Measurements from ENCODE around the gene FYB1. TPM values are rescaled to one million over a fixed set of nuclear protein-coding genes. Genes with fewer than 3 reads are reported as not detected.

Gene FYB1
- total and polyA plus RNA-seq, 2 of the 8 experiments (the other 6 are each of a cell fraction or from before 2014, with no cell fraction given): not detected

DNA sequence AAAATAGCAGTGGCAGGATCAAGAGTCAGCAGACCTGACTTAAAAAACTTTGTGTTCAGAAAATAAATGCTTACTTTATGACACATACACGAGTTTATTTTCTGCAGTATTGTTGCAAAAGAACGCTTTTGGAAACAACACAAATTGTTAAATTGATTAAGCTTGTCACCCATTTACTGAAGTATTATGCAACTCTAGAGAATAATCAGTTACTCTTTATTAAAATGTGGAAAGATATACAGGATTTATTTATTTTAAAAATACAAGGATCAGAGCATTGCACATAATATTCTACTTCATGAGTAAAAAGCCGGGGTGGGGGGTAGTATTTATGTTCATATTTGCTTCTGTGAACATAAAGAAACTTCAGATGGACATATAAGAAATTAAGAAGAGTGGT, 20.0 kb downstream of the FYB1 start:
- H4K91ac ChIP-seq (replicated peaks; ENCODE audit: insufficient read length, low read length): no peak overlapping the region
- H3K27me3 ChIP-seq (replicated peaks in 1 of 4; ENCODE audit: control insufficient read depth in 3 of 4, extremely low read depth in 1 of 4, insufficient read depth in 3 of 4, low read length in 3 of 4): no peaks in the 10 kb centered on the region
- ChIA-PET CTCF (ENCODE audit: partially characterized antibody) (interaction anchor here (7.4 kb wide), 1 partner anchor 18 kb away, joined by 44 read pairs; the partner anchor contains the start of gene FYB1), POLR2A (ENCODE audit: partially characterized antibody) (no interaction called here)
- no peak overlapping the region for H3K4me2 ChIP-seq (ENCODE audit: insufficient read depth in 1 of 2, low read depth in 2 of 2, low read length in 2 of 2)
- DNase-seq (ENCODE audit: low read depth in 1 of 2, low spot score in 2 of 2) (no peak), FAIRE-seq (no peak)
- no peaks in the 10 kb centered on the region for H3K23me2 ChIP-seq (ENCODE audit: low read depth, low read length)
- no peak overlapping the region for H2BK5ac ChIP-seq (ENCODE audit: low read depth, low read length)
- no peaks in the 10 kb centered on the region for H3K79me2 ChIP-seq (ENCODE audit: control insufficient read depth in 1 of 2, insufficient read depth in 2 of 2, low read length in 2 of 2)
- H3K23ac ChIP-seq (ENCODE audit: insufficient read length): no peak overlapping the region
- H3K4ac ChIP-seq (replicated peaks; ENCODE audit: insufficient read length, low read depth, low read length): no peak overlapping the region
- no peak overlapping the region for H4K5ac ChIP-seq (ENCODE audit: insufficient read length, low read depth, low read length)
- no peak overlapping the region for H3K56ac ChIP-seq (replicated peaks; ENCODE audit: insufficient read length, low read depth, low read length)
- H3K4me3 ChIP-seq (ENCODE audit: extremely low read depth in 1 of 4, insufficient read depth in 2 of 4, low read depth in 3 of 4, low read length in 4 of 4): no peak overlapping the region
- no peak overlapping the region for H3K27ac ChIP-seq (ENCODE audit: low read depth, low read length)
- no peaks in the 10 kb centered on the region for H4K20me1 ChIP-seq (replicated peaks in 1 of 2; ENCODE audit: control insufficient read depth in 1 of 2, insufficient read depth in 2 of 2, low read length in 2 of 2)
- H2AK5ac ChIP-seq (ENCODE audit: low read depth, low read length): no peak overlapping the region
- H4K8ac ChIP-seq (ENCODE audit: extremely low read depth, insufficient read depth, low read length): no peak overlapping the region
- H3K9ac ChIP-seq (replicated peaks in 1 of 4; ENCODE audit: extremely low read depth in 1 of 4, low read depth in 3 of 4, low read length in 3 of 4): no peak overlapping the region
- 91% methylated on average over 3 of the region's 3 CpGs; no CpG with 5 or more reads in 1 of the 2 experiments for WGBS, 2 experiments (ENCODE audit: extremely low coverage in 1 of 2, insufficient coverage in 1 of 2, insufficient read length in 1 of 2, insufficient replicate concordance in 2 of 2, low coverage in 1 of 2, low lambda C conversion rate in 2 of 2, missing lambda C conversion rate in 1 of 2)
- H2BK120ac ChIP-seq (replicated peaks; ENCODE audit: low read depth, low read length): no peak overlapping the region
- no peak overlapping the region for H3K14ac ChIP-seq (ENCODE audit: insufficient read length)
- no peaks in the 10 kb centered on the region for H3K9me3 ChIP-seq (ENCODE audit: insufficient read depth in 2 of 2, low read depth in 1 of 2, low read length in 1 of 2)
- H3K18ac ChIP-seq (ENCODE audit: extremely low read depth, low read length): no peak overlapping the region
- H2BK20ac ChIP-seq (ENCODE audit: low read length): no peak overlapping the region
- H2AFZ ChIP-seq (ENCODE audit: low read length): no peak overlapping the region
- H3K36me3 ChIP-seq (ENCODE audit: control insufficient read depth in 2 of 4, insufficient read depth in 4 of 4, low read length in 3 of 4): no peaks in the 10 kb centered on the region
- no peaks in the 10 kb centered on the region for H3K79me1 ChIP-seq (ENCODE audit: low read depth, low read length)
- no peak overlapping the region for H2BK12ac ChIP-seq (ENCODE audit: low read depth, low read length)
- H3K4me1 ChIP-seq (replicated peaks in 1 of 4; ENCODE audit: control insufficient read depth in 3 of 4, insufficient read depth in 4 of 4, low read length in 3 of 4): no peaks in the 10 kb centered on the region
- H2BK15ac ChIP-seq (ENCODE audit: low read length): no peak overlapping the region
- TF ChIP-seq MAFK (IDR thresholded peaks at IDR 0.05; ENCODE audit: low read depth, low read length) (no peak), JUN (IDR thresholded peaks at IDR 0.05; ENCODE audit: low read depth, low read length) (no peak), MAX (IDR thresholded peaks at IDR 0.05) (no peak), RBBP5 (IDR thresholded peaks at IDR 0.05; ENCODE audit: borderline replicate concordance, low read depth, low read length) (no peak), CHD1 (IDR thresholded peaks at IDR 0.05; ENCODE audit: low read depth, low read length) (no peak), GTF2F1 (IDR thresholded peaks at IDR 0.05; ENCODE audit: borderline replicate concordance, low read depth, low read length) (no peak), CBX5 (IDR thresholded peaks at IDR 0.05; ENCODE audit: low read depth, low read length) (no peak), RNF2 (IDR thresholded peaks at IDR 0.05; ENCODE audit: borderline replicate concordance, low read depth, low read length, missing control alignments, poor library complexity, severe bottlenecking) (no peak), BACH1 (IDR thresholded peaks at IDR 0.05; ENCODE audit: low read length) (no peak), EZH2 (IDR thresholded peaks at IDR 0.05; ENCODE audit: low read depth, low read length, severe bottlenecking) (no peak)
- TF ChIP-seq, protein P1, sequence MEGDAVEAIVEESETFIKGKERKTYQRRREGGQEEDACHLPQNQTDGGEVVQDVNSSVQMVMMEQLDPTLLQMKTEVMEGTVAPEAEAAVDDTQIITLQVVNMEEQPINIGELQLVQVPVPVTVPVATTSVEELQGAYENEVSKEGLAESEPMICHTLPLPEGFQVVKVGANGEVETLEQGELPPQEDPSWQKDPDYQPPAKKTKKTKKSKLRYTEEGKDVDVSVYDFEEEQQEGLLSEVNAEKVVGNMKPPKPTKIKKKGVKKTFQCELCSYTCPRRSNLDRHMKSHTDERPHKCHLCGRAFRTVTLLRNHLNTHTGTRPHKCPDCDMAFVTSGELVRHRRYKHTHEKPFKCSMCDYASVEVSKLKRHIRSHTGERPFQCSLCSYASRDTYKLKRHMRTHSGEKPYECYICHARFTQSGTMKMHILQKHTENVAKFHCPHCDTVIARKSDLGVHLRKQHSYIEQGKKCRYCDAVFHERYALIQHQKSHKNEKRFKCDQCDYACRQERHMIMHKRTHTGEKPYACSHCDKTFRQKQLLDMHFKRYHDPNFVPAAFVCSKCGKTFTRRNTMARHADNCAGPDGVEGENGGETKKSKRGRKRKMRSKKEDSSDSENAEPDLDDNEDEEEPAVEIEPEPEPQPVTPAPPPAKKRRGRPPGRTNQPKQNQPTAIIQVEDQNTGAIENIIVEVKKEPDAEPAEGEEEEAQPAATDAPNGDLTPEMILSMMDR (IDR thresholded peaks at IDR 0.05; ENCODE audit: control extremely low read depth in 1 of 3, insufficient read depth in 1 of 3, low read depth in 1 of 3, low read length in 3 of 3): no peak

Data from H1 (cell line).